Measurements from ENCODE around the gene GNRH2.
"Not testable (repeated sequence)": the region's sequence is repeated elsewhere in the genome, so short reads cannot be mapped to it uniquely, and the experiment has no call there.

GNRH2 gene

GRCh38 chr20:3021327-3021726, 22.1 kb upstream of the GNRH2 start:
- H4K8ac ChIP-seq (ENCODE audit: low read depth, low read length), result no peak overlapping the region
- no peak overlapping the region for H3K27ac ChIP-seq (ENCODE audit: low read depth, low read length)
- no CpG with 5 or more reads among the region's 4 CpGs for WGBS (ENCODE audit: extremely low coverage, insufficient coverage, low lambda C conversion rate)
- peaks cover 12% of the 10 kb centered on the region for H3K36me3 ChIP-seq (ENCODE audit: control insufficient read depth, insufficient read depth, low read length)
- H3K79me1 ChIP-seq (ENCODE audit: low read length), result no peaks in the 10 kb centered on the region
- H2BK120ac ChIP-seq (ENCODE audit: low read depth, low read length), result no peak overlapping the region
- H3K4me1 ChIP-seq (ENCODE audit: control insufficient read depth, low read depth, low read length), result no peaks in the 10 kb centered on the region
- H2BK5ac ChIP-seq (ENCODE audit: low read length), result no peak overlapping the region
- no peaks in the 10 kb centered on the region for H3K79me2 ChIP-seq (ENCODE audit: control insufficient read depth, insufficient read depth, low read length)
- no peak overlapping the region for H3K56ac ChIP-seq (ENCODE audit: low read length)
- H3K27me3 ChIP-seq (ENCODE audit: insufficient read depth, low read length, poor library complexity), result no peaks in the 10 kb centered on the region
- no peak overlapping the region for H2BK15ac ChIP-seq (replicated peaks; ENCODE audit: low read depth)
- DNase-seq, result no peak
- no peak overlapping the region for H4K5ac ChIP-seq (ENCODE audit: low read length)
- H2AK5ac ChIP-seq (ENCODE audit: low read length), result no peak overlapping the region
- H3K18ac ChIP-seq (ENCODE audit: low read length), result no peak overlapping the region
- no peak overlapping the region for H3K4me3 ChIP-seq (ENCODE audit: low read length)
- H3K4me2 ChIP-seq (ENCODE audit: low read length), result no peak overlapping the region
- H3K4ac ChIP-seq (ENCODE audit: low read depth, low read length), result no peak overlapping the region
- no peak overlapping the region for H3K23ac ChIP-seq (ENCODE audit: low read length)
- H3K9ac ChIP-seq (ENCODE audit: low read length), result no peak overlapping the region

GRCh38 chr20:3021777-3022176, 21.6 kb upstream of the GNRH2 start:
- no peak overlapping the region for H4K8ac ChIP-seq (ENCODE audit: low read depth, low read length)
- H3K18ac ChIP-seq (ENCODE audit: low read length), result no peak overlapping the region
- no peak overlapping the region for H3K56ac ChIP-seq (ENCODE audit: low read length)
- no peak overlapping the region for H2BK5ac ChIP-seq (ENCODE audit: low read length)
- no peak for DNase-seq
- H3K4me2 ChIP-seq (ENCODE audit: low read length), result no peak overlapping the region
- H3K4me1 ChIP-seq (ENCODE audit: control insufficient read depth, low read depth, low read length), result no peaks in the 10 kb centered on the region
- H3K9ac ChIP-seq (ENCODE audit: low read length), result no peak overlapping the region
- no peak overlapping the region for H3K4me3 ChIP-seq (ENCODE audit: low read length)
- H3K27me3 ChIP-seq (ENCODE audit: insufficient read depth, low read length, poor library complexity), result no peaks in the 10 kb centered on the region
- no peak overlapping the region for H2BK120ac ChIP-seq (ENCODE audit: low read depth, low read length)
- H3K27ac ChIP-seq (ENCODE audit: low read depth, low read length), result no peak overlapping the region
- H3K79me1 ChIP-seq (ENCODE audit: low read length), result no peaks in the 10 kb centered on the region
- no peak overlapping the region for H4K5ac ChIP-seq (ENCODE audit: low read length)
- no peak overlapping the region for H2BK15ac ChIP-seq (replicated peaks; ENCODE audit: low read depth)
- H3K23ac ChIP-seq (ENCODE audit: low read length), result no peak overlapping the region
- H3K36me3 ChIP-seq (ENCODE audit: control insufficient read depth, insufficient read depth, low read length), result peaks cover 14% of the 10 kb centered on the region
- H3K79me2 ChIP-seq (ENCODE audit: control insufficient read depth, insufficient read depth, low read length), result no peaks in the 10 kb centered on the region
- WGBS (ENCODE audit: extremely low coverage, insufficient coverage, low lambda C conversion rate), result no CpG with 5 or more reads among the region's 5 CpGs
- H2AK5ac ChIP-seq (ENCODE audit: low read length), result no peak overlapping the region
- H3K4ac ChIP-seq (ENCODE audit: low read depth, low read length), result no peak overlapping the region

- not testable (repeated sequence) for H3K79me2 ChIP-seq (ENCODE audit: control insufficient read depth, insufficient read depth, low read length); H2AK5ac ChIP-seq (ENCODE audit: low read length); H3K4ac ChIP-seq (ENCODE audit: low read depth, low read length); H4K5ac ChIP-seq (ENCODE audit: low read length); H2BK15ac ChIP-seq (replicated peaks; ENCODE audit: low read depth); H3K27me3 ChIP-seq (ENCODE audit: insufficient read depth, low read length, poor library complexity); H3K27ac ChIP-seq (ENCODE audit: low read depth, low read length); H3K4me1 ChIP-seq (ENCODE audit: control insufficient read depth, low read depth, low read length); H3K4me2 ChIP-seq (ENCODE audit: low read length); H3K9ac ChIP-seq (ENCODE audit: low read length); H3K79me1 ChIP-seq (ENCODE audit: low read length); H3K4me3 ChIP-seq (ENCODE audit: low read length); H3K56ac ChIP-seq (ENCODE audit: low read length); H3K23ac ChIP-seq (ENCODE audit: low read length); H2BK120ac ChIP-seq (ENCODE audit: low read depth, low read length); H2BK5ac ChIP-seq (ENCODE audit: low read length); DNase-seq; H3K18ac ChIP-seq (ENCODE audit: low read length); H4K8ac ChIP-seq (ENCODE audit: low read depth, low read length)
- WGBS (ENCODE audit: extremely low coverage, insufficient coverage, low lambda C conversion rate), result no CpG with 5 or more reads among the region's 20 CpGs
- H3K36me3 ChIP-seq (ENCODE audit: control insufficient read depth, insufficient read depth, low read length), result peaks cover 13% of the 10 kb centered on the region
Observed at GRCh38 chr20:3022559-3023490, 20.6 kb upstream of the GNRH2 start.

- Histone ChIP-seq H3K9ac (ENCODE audit: low read length) (no peak overlapping the region), H2BK120ac (ENCODE audit: low read depth, low read length) (no peak overlapping the region), H2BK5ac (ENCODE audit: low read length) (no peak overlapping the region), H3K4ac (ENCODE audit: low read depth, low read length) (no peak overlapping the region), H3K56ac (ENCODE audit: low read length) (no peak overlapping the region), H4K8ac (ENCODE audit: low read depth, low read length) (no peak overlapping the region), H3K4me2 (ENCODE audit: low read length) (no peak overlapping the region), H2BK15ac (replicated peaks; ENCODE audit: low read depth) (no peak overlapping the region), H3K36me3 (ENCODE audit: control insufficient read depth, insufficient read depth, low read length) (peaks cover 10% of the 10 kb centered on the region), H3K27ac (ENCODE audit: low read depth, low read length) (no peak overlapping the region), H3K27me3 (ENCODE audit: insufficient read depth, low read length, poor library complexity) (no peaks in the 10 kb centered on the region), H3K4me1 (ENCODE audit: control insufficient read depth, low read depth, low read length) (no peaks in the 10 kb centered on the region), H3K23ac (ENCODE audit: low read length) (no peak overlapping the region), H2AK5ac (ENCODE audit: low read length) (no peak overlapping the region), H3K79me2 (ENCODE audit: control insufficient read depth, insufficient read depth, low read length) (no peaks in the 10 kb centered on the region), H3K79me1 (ENCODE audit: low read length) (no peaks in the 10 kb centered on the region), H3K18ac (ENCODE audit: low read length) (no peak overlapping the region), H3K4me3 (ENCODE audit: low read length) (no peak overlapping the region), H4K5ac (ENCODE audit: low read length) (no peak overlapping the region)
- no CpG with 5 or more reads among the region's 2 CpGs for WGBS (ENCODE audit: extremely low coverage, insufficient coverage, low lambda C conversion rate)
- DNase-seq, result no peak
Observed at GRCh38 chr20:3027987-3028386, 15.4 kb upstream of the GNRH2 start.

GRCh38 chr20:3031524-3032147, 11.8 kb upstream of the GNRH2 start:
- Histone ChIP-seq H2BK15ac (replicated peaks; ENCODE audit: low read depth) (no peak overlapping the region), H3K23ac (ENCODE audit: low read length) (no peak overlapping the region), H3K4me3 (ENCODE audit: low read length) (no peak overlapping the region), H3K4me1 (ENCODE audit: control insufficient read depth, low read depth, low read length) (no peaks in the 10 kb centered on the region), H2BK120ac (ENCODE audit: low read depth, low read length) (no peak overlapping the region), H3K36me3 (ENCODE audit: control insufficient read depth, insufficient read depth, low read length) (peaks cover 11% of the 10 kb centered on the region), H3K4ac (ENCODE audit: low read depth, low read length) (no peak overlapping the region), H2AK5ac (ENCODE audit: low read length) (no peak overlapping the region), H3K4me2 (ENCODE audit: low read length) (no peak overlapping the region), H4K5ac (ENCODE audit: low read length) (no peak overlapping the region), H2BK5ac (ENCODE audit: low read length) (no peak overlapping the region), H3K27ac (ENCODE audit: low read depth, low read length) (no peak overlapping the region), H3K56ac (ENCODE audit: low read length) (no peak overlapping the region), H3K79me2 (ENCODE audit: control insufficient read depth, insufficient read depth, low read length) (no peaks in the 10 kb centered on the region), H3K18ac (ENCODE audit: low read length) (no peak overlapping the region), H3K27me3 (ENCODE audit: insufficient read depth, low read length, poor library complexity) (no peaks in the 10 kb centered on the region), H4K8ac (ENCODE audit: low read depth, low read length) (no peak overlapping the region), H3K9ac (ENCODE audit: low read length) (no peak overlapping the region), H3K79me1 (ENCODE audit: low read length) (no peaks in the 10 kb centered on the region)
- WGBS (ENCODE audit: extremely low coverage, insufficient coverage, low lambda C conversion rate), result no CpG with 5 or more reads among the region's 3 CpGs
- no peak for DNase-seq
